GM12878 (cell line): Measurements from ENCODE around the gene ANKRD65. TPM values are rescaled to one million over a fixed set of nuclear protein-coding genes. Genes with fewer than 3 reads are reported as not detected.

ENCODE experiments used
- HDAC2 ChIP-seq: fragments of 200-600 bp; sonication (generic); IDR thresholded peaks from 2 replicates; pipeline ENCODE4 v1.6.1; 2017
- IKZF1 ChIP-seq: fragments of 450-650 bp; conservative IDR thresholded peaks from 2 replicates; pipeline ENCODE4 v1.6.1; 2017; ENCODE audit warnings: antibody characterized with exemption, mild to moderate bottlenecking
- MXI1 ChIP-seq: fragments of 150-350 bp; IDR thresholded peaks from 2 replicates; pipeline ENCODE4 v1.6.1; 2011; ENCODE audit warnings: low read depth, mild to moderate bottlenecking, inconsistent platforms, low read length, improper control_type of control experiment
- NFYB ChIP-seq: IDR thresholded peaks from 2 replicates; pipeline ENCODE4 v1.6.1; 2011; ENCODE audit warnings: low read depth, mild to moderate bottlenecking, low read length, improper control_type of control experiment, moderate library complexity; ENCODE audit not compliant: insufficient read depth
- NR2F1 ChIP-seq: fragments of 450-650 bp; conservative IDR thresholded peaks from 2 replicates; pipeline ENCODE4 v1.6.1; 2017; ENCODE audit warnings: mild to moderate bottlenecking
- PAX5 ChIP-seq: IDR thresholded peaks from 2 replicates; pipeline ENCODE4 v1.6.1; 2011; ENCODE audit warnings: low read depth, low read length, borderline replicate concordance
- POU2F2 ChIP-seq: IDR thresholded peaks from 3 replicates; pipeline ENCODE4 v1.6.1; 2011; ENCODE audit warnings: low read depth, mild to moderate bottlenecking, low read length, borderline replicate concordance
- SIX5 ChIP-seq: IDR thresholded peaks from 2 replicates; pipeline ENCODE4 v1.6.1; 2011; ENCODE audit warnings: mild to moderate bottlenecking, low read depth, low read length, moderate library complexity; ENCODE audit not compliant: severe bottlenecking
- SMAD5 ChIP-seq: IDR thresholded peaks from 2 replicates; pipeline ENCODE4 v1.6.1; 2016; ENCODE audit warnings: antibody characterized with exemption, low read depth
- SREBF1 ChIP-seq: IDR thresholded peaks from 2 replicates; pipeline ENCODE4 v1.6.1; 2012; ENCODE audit warnings: mild to moderate bottlenecking, low read length
- SUZ12 ChIP-seq: fragments of 200-600 bp; sonication (generic); IDR thresholded peaks from one replicate; pipeline ENCODE4 v1.6.1; 2018; ENCODE audit warnings: antibody characterized with exemption, mild to moderate bottlenecking; ENCODE audit not compliant: unreplicated experiment
- polyA plus RNA-seq, 11 experiments: library from polyadenylated mRNA; depleted of rRNA in 4 of 11; unstranded in 6 of 11; stranded (reverse) in 5 of 11; fragments of >200 nt; fragmentation: Nextera tagmentation in 4 of 11; fragmentation: Illumina TruSeq in 1 of 11; extraction: Ambion mirVana in 4 of 11; extraction: Trizol in 1 of 11; gene quantifications; 1 replicate in 1 of 11; 2 replicates in 10 of 11; pipeline versions ENCODE4 v1.2.1 to v1.2.3, GENCODE V29; 2011 to 2016; ENCODE audit warnings: inconsistent platforms in 2 of 11, missing spikeins in 2 of 11, low read depth in 1 of 11
- total RNA-seq, 4 experiments: library from RNA; depleted of rRNA in 3 of 4; stranded (reverse); fragments of >200 nt in 3 of 4; fragmentation: Illumina TruSeq in 1 of 4; extraction: Trizol in 1 of 4; gene quantifications; 2 replicates each; pipeline versions ENCODE4 v1.2.1 to v1.2.3, GENCODE V29; 2013 to 2021
- TF ChIP-seq, protein P1 (sequence below): fragments of 450-650 bp; IDR thresholded peaks from 2 replicates; pipeline ENCODE4 v1.6.1; 2017; ENCODE audit warnings: low read depth, mild to moderate bottlenecking, moderate library complexity
- TF ChIP-seq, protein P2 (sequence below): fragments of 450-650 bp; IDR thresholded peaks from 2 replicates; pipeline ENCODE4 v1.6.1; 2017; ENCODE audit warnings: borderline replicate concordance
- TF ChIP-seq, protein P3 (sequence below): fragments of 450-650 bp; IDR thresholded peaks from 2 replicates; pipeline ENCODE4 v1.6.1; 2017; ENCODE audit warnings: mild to moderate bottlenecking, moderate library complexity
- TF ChIP-seq, protein P4 (sequence below): fragments of 150-350 bp; IDR thresholded peaks from 2 replicates; pipeline ENCODE4 v1.6.1; 2014; ENCODE audit warnings: mild to moderate bottlenecking, low read depth, low read length
- TF ChIP-seq, protein P5 (sequence below): fragments of 450-650 bp; conservative IDR thresholded peaks from 2 replicates; pipeline ENCODE4 v1.6.1; 2017; ENCODE audit warnings: mild to moderate bottlenecking, moderate library complexity
- TF ChIP-seq, protein P6 (sequence below): fragments of 450-650 bp; IDR thresholded peaks from 2 replicates; pipeline ENCODE4 v1.6.1; 2016; ENCODE audit warnings: mild to moderate bottlenecking

ANKRD65 gene
- total and polyA plus RNA-seq, 10 of the 15 experiments (the other 5 are each of a cell fraction or from before 2014, with no cell fraction given) = 0.05 to 2.8 (median 0.37) TPM

DNA sequence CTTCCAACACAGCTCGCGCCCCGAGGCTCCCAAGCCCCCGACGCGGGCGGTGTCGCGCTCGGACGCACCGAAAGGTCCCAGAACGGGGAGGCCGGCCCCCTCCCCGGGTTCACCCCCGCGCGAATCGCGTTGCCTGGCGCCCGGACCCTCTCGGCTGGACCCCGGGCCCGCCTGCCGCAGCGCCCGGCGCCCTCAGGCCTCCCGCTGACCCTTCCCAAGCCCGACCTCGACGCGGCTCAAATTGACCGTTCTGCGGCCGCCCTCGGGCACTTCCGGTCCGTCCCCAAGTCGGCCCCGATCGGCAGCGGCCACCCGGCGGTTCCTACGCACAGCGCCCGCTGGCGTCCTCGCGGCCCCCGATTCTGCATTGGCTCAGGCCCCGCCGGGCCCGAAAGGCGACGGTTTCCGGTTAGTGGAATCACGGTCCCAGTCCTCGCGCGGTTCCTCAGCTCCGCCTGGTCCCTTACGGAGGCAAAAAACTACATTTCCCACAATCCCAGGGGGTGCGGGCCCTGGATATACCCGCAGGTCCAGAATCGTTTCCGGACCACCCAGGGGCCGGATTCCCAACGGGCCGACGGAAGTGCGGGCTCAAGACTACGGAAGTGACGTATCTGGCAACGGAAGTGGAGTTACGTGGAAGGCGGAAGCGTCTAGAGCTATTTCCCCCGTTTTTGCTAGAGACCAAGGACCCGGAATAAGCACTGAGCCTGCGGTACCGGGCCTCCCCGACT is 46.0 kb downstream of the ANKRD65 start, which contains the start of gene AURKAIP1 (continued):
- TF ChIP-seq, protein P1, sequence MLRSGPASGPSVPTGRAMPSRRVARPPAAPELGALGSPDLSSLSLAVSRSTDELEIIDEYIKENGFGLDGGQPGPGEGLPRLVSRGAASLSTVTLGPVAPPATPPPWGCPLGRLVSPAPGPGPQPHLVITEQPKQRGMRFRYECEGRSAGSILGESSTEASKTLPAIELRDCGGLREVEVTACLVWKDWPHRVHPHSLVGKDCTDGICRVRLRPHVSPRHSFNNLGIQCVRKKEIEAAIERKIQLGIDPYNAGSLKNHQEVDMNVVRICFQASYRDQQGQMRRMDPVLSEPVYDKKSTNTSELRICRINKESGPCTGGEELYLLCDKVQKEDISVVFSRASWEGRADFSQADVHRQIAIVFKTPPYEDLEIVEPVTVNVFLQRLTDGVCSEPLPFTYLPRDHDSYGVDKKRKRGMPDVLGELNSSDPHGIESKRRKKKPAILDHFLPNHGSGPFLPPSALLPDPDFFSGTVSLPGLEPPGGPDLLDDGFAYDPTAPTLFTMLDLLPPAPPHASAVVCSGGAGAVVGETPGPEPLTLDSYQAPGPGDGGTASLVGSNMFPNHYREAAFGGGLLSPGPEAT = peak; percentile 98
- TF ChIP-seq, protein P2, sequence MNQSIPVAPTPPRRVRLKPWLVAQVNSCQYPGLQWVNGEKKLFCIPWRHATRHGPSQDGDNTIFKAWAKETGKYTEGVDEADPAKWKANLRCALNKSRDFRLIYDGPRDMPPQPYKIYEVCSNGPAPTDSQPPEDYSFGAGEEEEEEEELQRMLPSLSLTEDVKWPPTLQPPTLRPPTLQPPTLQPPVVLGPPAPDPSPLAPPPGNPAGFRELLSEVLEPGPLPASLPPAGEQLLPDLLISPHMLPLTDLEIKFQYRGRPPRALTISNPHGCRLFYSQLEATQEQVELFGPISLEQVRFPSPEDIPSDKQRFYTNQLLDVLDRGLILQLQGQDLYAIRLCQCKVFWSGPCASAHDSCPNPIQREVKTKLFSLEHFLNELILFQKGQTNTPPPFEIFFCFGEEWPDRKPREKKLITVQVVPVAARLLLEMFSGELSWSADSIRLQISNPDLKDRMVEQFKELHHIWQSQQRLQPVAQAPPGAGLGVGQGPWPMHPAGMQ = peak; percentile 77
- TF ChIP-seq SMAD5 = no peak; the same call in 1 of the 2 replicates
- TF ChIP-seq, protein P3, sequence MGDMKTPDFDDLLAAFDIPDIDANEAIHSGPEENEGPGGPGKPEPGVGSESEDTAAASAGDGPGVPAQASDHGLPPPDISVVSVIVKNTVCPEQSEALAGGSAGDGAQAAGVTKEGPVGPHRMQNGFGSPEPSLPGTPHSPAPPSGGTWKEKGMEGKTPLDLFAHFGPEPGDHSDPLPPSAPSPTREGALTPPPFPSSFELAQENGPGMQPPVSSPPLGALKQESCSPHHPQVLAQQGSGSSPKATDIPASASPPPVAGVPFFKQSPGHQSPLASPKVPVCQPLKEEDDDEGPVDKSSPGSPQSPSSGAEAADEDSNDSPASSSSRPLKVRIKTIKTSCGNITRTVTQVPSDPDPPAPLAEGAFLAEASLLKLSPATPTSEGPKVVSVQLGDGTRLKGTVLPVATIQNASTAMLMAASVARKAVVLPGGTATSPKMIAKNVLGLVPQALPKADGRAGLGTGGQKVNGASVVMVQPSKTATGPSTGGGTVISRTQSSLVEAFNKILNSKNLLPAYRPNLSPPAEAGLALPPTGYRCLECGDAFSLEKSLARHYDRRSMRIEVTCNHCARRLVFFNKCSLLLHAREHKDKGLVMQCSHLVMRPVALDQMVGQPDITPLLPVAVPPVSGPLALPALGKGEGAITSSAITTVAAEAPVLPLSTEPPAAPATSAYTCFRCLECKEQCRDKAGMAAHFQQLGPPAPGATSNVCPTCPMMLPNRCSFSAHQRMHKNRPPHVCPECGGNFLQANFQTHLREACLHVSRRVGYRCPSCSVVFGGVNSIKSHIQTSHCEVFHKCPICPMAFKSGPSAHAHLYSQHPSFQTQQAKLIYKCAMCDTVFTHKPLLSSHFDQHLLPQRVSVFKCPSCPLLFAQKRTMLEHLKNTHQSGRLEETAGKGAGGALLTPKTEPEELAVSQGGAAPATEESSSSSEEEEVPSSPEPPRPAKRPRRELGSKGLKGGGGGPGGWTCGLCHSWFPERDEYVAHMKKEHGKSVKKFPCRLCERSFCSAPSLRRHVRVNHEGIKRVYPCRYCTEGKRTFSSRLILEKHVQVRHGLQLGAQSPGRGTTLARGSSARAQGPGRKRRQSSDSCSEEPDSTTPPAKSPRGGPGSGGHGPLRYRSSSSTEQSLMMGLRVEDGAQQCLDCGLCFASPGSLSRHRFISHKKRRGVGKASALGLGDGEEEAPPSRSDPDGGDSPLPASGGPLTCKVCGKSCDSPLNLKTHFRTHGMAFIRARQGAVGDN = peak; percentile 80
- no peak for TF ChIP-seq HDAC2
- TF ChIP-seq SIX5 = peak; percentile 94
- TF ChIP-seq NFYB = no peak
- TF ChIP-seq, protein P4, sequence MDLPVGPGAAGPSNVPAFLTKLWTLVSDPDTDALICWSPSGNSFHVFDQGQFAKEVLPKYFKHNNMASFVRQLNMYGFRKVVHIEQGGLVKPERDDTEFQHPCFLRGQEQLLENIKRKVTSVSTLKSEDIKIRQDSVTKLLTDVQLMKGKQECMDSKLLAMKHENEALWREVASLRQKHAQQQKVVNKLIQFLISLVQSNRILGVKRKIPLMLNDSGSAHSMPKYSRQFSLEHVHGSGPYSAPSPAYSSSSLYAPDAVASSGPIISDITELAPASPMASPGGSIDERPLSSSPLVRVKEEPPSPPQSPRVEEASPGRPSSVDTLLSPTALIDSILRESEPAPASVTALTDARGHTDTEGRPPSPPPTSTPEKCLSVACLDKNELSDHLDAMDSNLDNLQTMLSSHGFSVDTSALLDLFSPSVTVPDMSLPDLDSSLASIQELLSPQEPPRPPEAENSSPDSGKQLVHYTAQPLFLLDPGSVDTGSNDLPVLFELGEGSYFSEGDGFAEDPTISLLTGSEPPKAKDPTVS = no peak
- TF ChIP-seq, protein P5, sequence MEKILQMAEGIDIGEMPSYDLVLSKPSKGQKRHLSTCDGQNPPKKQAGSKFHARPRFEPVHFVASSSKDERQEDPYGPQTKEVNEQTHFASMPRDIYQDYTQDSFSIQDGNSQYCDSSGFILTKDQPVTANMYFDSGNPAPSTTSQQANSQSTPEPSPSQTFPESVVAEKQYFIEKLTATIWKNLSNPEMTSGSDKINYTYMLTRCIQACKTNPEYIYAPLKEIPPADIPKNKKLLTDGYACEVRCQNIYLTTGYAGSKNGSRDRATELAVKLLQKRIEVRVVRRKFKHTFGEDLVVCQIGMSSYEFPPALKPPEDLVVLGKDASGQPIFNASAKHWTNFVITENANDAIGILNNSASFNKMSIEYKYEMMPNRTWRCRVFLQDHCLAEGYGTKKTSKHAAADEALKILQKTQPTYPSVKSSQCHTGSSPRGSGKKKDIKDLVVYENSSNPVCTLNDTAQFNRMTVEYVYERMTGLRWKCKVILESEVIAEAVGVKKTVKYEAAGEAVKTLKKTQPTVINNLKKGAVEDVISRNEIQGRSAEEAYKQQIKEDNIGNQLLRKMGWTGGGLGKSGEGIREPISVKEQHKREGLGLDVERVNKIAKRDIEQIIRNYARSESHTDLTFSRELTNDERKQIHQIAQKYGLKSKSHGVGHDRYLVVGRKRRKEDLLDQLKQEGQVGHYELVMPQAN = peak; percentile 74
- 0 out of 2 replicates have a peak, but pooled peaks have one; percentile 47 for TF ChIP-seq PAX5
- TF ChIP-seq NR2F1 = peak; percentile 85
- peak; percentile 67; the same call in 2 of the 3 replicates for TF ChIP-seq POU2F2
- TF ChIP-seq IKZF1 = peak; percentile 100
- TF ChIP-seq SUZ12 = no peak
- peak; percentile 84 for TF ChIP-seq MXI1
- TF ChIP-seq, protein P6, sequence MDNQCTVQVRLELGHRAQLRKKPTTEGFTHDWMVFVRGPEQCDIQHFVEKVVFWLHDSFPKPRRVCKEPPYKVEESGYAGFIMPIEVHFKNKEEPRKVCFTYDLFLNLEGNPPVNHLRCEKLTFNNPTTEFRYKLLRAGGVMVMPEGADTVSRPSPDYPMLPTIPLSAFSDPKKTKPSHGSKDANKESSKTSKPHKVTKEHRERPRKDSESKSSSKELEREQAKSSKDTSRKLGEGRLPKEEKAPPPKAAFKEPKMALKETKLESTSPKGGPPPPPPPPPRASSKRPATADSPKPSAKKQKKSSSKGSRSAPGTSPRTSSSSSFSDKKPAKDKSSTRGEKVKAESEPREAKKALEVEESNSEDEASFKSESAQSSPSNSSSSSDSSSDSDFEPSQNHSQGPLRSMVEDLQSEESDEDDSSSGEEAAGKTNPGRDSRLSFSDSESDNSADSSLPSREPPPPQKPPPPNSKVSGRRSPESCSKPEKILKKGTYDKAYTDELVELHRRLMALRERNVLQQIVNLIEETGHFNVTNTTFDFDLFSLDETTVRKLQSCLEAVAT = no peak
- peak; percentile 86 for TF ChIP-seq SREBF1
